Esophagus muscularis mucosa (tissue), 4 donors: Measurements from ENCODE around the gene ATP1A1.
A peak's percentile ranks its signal among the peaks of the same experiment; 100 is the strongest.

Experiments used
- EP300 ChIP-seq: sonication (generic); formaldehyde crosslinking; IDR thresholded peaks from one replicate; pipeline ENCODE4 v1.6.1; 2017; ENCODE audit warnings: antibody characterized with exemption
- POLR2A ChIP-seq: fragments of 450-650 bp; IDR thresholded peaks from one replicate; pipeline ENCODE4 v1.6.1; 2017; ENCODE audit warnings: antibody characterized with exemption, moderate library complexity, mild to moderate bottlenecking, low read depth
- POLR2AphosphoS5 ChIP-seq, 2 donors: sonication (generic); formaldehyde crosslinking; IDR thresholded peaks; one replicate each; pipeline ENCODE4 v1.6.1; 2017; ENCODE audit warnings: antibody characterized with exemption in 2 of 2
- TF ChIP-seq, protein P1 (sequence below), 3 experiments: fragments of 200-600 bp in 2 of 3; fragments of 450-650 bp in 1 of 3; sonication (generic) in 2 of 3; IDR thresholded peaks; one replicate each; pipeline ENCODE4 v1.5.1; 2017 to 2019; ENCODE audit warnings: antibody characterized with exemption in 3 of 3, mild to moderate bottlenecking in 2 of 3, moderate library complexity in 1 of 3

DNA sequence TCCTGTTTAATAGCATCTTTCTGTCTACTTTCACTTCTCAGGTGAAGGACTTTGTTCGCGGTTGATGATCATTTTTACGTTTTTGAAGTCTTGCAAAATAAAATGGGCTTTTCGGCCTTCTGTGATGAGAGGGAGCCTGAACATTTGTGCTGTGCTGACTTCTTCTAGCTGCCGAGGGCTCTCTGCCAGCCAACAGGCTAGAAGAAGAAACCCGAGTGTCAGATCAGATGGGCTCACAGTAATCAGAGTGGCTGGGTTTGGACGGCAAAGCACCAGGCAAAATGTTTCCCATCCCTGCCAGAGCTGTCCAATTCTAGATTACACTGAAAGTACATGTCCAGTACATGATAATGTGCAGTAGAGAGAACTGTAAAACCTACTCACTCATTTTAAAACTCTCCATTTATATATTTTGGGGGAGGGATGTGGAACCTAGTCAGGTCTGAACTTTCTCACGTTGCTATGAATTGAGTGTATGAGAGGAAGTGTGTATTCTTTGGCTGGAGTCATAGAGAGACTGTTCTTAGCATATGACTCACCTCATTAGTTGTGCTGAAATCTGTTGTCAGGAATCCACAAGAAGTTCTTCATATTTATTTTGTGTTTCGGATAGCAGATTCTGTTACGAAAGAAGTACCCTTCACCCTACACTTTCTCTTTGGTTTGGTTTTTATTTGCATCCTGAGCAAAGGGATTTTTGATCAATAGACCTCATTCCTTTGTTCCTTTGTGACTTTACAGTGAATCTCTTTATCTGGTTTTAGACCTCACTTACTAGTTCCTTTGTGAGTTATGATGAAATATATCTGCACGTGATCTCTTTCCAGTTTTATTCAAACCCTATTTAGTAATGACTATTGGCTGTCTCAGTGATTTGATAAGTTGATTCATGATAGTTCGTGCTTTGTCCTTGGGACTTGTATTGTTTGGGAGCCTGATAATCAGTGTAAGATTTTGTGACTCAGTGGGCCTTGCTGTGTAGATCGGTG, 4.8 kb downstream of the ATP1A1 start:
- TF ChIP-seq, protein P1, sequence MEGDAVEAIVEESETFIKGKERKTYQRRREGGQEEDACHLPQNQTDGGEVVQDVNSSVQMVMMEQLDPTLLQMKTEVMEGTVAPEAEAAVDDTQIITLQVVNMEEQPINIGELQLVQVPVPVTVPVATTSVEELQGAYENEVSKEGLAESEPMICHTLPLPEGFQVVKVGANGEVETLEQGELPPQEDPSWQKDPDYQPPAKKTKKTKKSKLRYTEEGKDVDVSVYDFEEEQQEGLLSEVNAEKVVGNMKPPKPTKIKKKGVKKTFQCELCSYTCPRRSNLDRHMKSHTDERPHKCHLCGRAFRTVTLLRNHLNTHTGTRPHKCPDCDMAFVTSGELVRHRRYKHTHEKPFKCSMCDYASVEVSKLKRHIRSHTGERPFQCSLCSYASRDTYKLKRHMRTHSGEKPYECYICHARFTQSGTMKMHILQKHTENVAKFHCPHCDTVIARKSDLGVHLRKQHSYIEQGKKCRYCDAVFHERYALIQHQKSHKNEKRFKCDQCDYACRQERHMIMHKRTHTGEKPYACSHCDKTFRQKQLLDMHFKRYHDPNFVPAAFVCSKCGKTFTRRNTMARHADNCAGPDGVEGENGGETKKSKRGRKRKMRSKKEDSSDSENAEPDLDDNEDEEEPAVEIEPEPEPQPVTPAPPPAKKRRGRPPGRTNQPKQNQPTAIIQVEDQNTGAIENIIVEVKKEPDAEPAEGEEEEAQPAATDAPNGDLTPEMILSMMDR (IDR thresholded peaks at IDR 0.05) = no peak
- peak; percentile 54 to 85 for TF ChIP-seq POLR2AphosphoS5 (IDR thresholded peaks at IDR 0.05)
- TF ChIP-seq EP300 = no peak
- peak; percentile 12 for TF ChIP-seq POLR2A
